H1 (cell line): ENCODE results near the gene TRIM41. TPM values are rescaled to one million over a fixed set of nuclear protein-coding genes. Genes with fewer than 3 reads are reported as not detected.

Source experiments
- CTCF ChIA-PET: fragments of 300-600 bp; sonication (Branson Sonifier 250); formaldehyde crosslinking; loops from one replicate; lab custom pipeline; 2021; ENCODE audit not compliant: partially characterized antibody; lab: Charles Lee
- POLR2A ChIA-PET: fragments of 300-600 bp; sonication (Branson Sonifier 250); formaldehyde crosslinking; loops from one replicate; lab custom pipeline; 2021; ENCODE audit warnings: inconsistent platforms; ENCODE audit not compliant: partially characterized antibody; lab: Charles Lee
- DNase-seq, 2 experiments: peaks; one replicate each; pipeline versions ENCODE4 v3.0.0 to v3.0.0-alpha.2; 2010 to 2022; ENCODE audit warnings: low spot score in 2 of 2, low read depth in 1 of 2, mixed read lengths in 1 of 2
- FAIRE-seq: peaks from 2 replicates; lab custom pipeline; 2011; peaks lifted over from hg19 to GRCh38; lab: Jason Lieb, UNC
- H2AFZ ChIP-seq: 2 replicates; pipeline ENCODE4 v1.8.1; 2012; ENCODE audit warnings: low read length, inconsistent platforms
- H2AK5ac ChIP-seq: 2 replicates; pipeline ENCODE4 v1.6.1; 2013; ENCODE audit warnings: low read depth, low read length
- H2BK120ac ChIP-seq: replicated peaks from 2 replicates; pipeline ENCODE3; 2013; ENCODE audit warnings: low read depth, low read length, inconsistent platforms
- H2BK12ac ChIP-seq: 2 replicates; pipeline ENCODE4 v1.6.1; 2013; ENCODE audit warnings: low read depth, low read length
- H2BK15ac ChIP-seq: 2 replicates; pipeline ENCODE4 v1.6.1; 2013; ENCODE audit warnings: low read length
- H2BK20ac ChIP-seq: 2 replicates; pipeline ENCODE4 v1.6.1; 2013; ENCODE audit warnings: low read length
- H2BK5ac ChIP-seq: 2 replicates; pipeline ENCODE4 v1.6.1; 2013; ENCODE audit warnings: low read depth, low read length
- H3K14ac ChIP-seq: 2 replicates; pipeline ENCODE4 v1.6.1; 2013; ENCODE audit warnings: inconsistent platforms; ENCODE audit not compliant: insufficient read length
- H3K18ac ChIP-seq: 2 replicates; pipeline ENCODE4 v1.6.1; 2013; ENCODE audit warnings: low read length; ENCODE audit errors: extremely low read depth
- H3K23ac ChIP-seq: 2 replicates; pipeline ENCODE4 v1.6.1; 2013; ENCODE audit warnings: inconsistent platforms; ENCODE audit not compliant: insufficient read length
- H3K23me2 ChIP-seq: 2 replicates; pipeline ENCODE4 v1.6.1; 2013; ENCODE audit warnings: low read depth, low read length
- H3K27ac ChIP-seq: 2 replicates; pipeline ENCODE4 v1.6.1; 2011; ENCODE audit warnings: low read depth, low read length, inconsistent platforms
- H3K27me3 ChIP-seq, 4 experiments: replicated peaks in 1 of 4; 1 replicate in 1 of 4; 2 replicates in 3 of 4; pipeline versions ENCODE4 v1.6.1 to v1.8.1; 2011 to 2013; ENCODE audit warnings: low read length in 3 of 4, mild to moderate bottlenecking in 3 of 4, inconsistent platforms in 2 of 4, mixed read lengths in 2 of 4, moderate library complexity in 1 of 4; ENCODE audit not compliant: control insufficient read depth in 3 of 4, insufficient read depth in 3 of 4; ENCODE audit errors: extremely low read depth in 1 of 4
- H3K36me3 ChIP-seq, 4 experiments: 2 replicates each; pipeline versions ENCODE4 v1.6.1 to v1.8.1; 2011 to 2013; ENCODE audit warnings: mild to moderate bottlenecking in 4 of 4, low read length in 3 of 4, moderate library complexity in 2 of 4, control low read depth in 1 of 4, inconsistent platforms in 1 of 4; ENCODE audit not compliant: insufficient read depth in 4 of 4, control insufficient read depth in 2 of 4
- H3K4ac ChIP-seq: replicated peaks from 2 replicates; pipeline ENCODE3; 2013; ENCODE audit warnings: low read length, low read depth, mixed read lengths, inconsistent platforms; ENCODE audit not compliant: insufficient read length
- H3K4me1 ChIP-seq, 4 experiments: replicated peaks in 1 of 4; 1 replicate in 1 of 4; 2 replicates in 3 of 4; pipeline versions ENCODE4 v1.6.1 to v1.8.1; 2011 to 2013; ENCODE audit warnings: low read length in 3 of 4, inconsistent platforms in 2 of 4, mixed read lengths in 1 of 4; ENCODE audit not compliant: insufficient read depth in 4 of 4, control insufficient read depth in 3 of 4
- H3K4me2 ChIP-seq, 2 experiments: 2 replicates each; pipeline versions ENCODE4 v1.6.1 to v1.8.1; 2011 to 2013; ENCODE audit warnings: low read depth in 2 of 2, low read length in 2 of 2, control low read depth in 1 of 2, inconsistent platforms in 1 of 2, mild to moderate bottlenecking in 1 of 2; ENCODE audit not compliant: insufficient read depth in 1 of 2
- H3K4me3 ChIP-seq, 4 experiments: fragments of 200-600, 300-600 bp in 1 of 4; sonication (generic), shearing (Covaris generic), sonication (Bioruptor Twin) in 1 of 4; 2 replicates each; pipeline versions ENCODE4 v1.5.1 to v1.8.1; 2011 to 2016; ENCODE audit warnings: low read length in 4 of 4, low read depth in 3 of 4, control low read depth in 2 of 4, inconsistent platforms in 2 of 4, mild to moderate bottlenecking in 2 of 4, mixed read lengths in 1 of 4, moderate library complexity in 1 of 4; ENCODE audit not compliant: insufficient read depth in 2 of 4; ENCODE audit errors: extremely low read depth in 1 of 4
- H3K56ac ChIP-seq: replicated peaks from 2 replicates; pipeline ENCODE3; 2013; ENCODE audit warnings: low read depth, mild to moderate bottlenecking, mixed read lengths, low read length, inconsistent platforms; ENCODE audit not compliant: insufficient read length
- H3K79me1 ChIP-seq: 2 replicates; pipeline ENCODE4 v1.6.1; 2013; ENCODE audit warnings: low read depth, low read length, control low read depth
- H3K79me2 ChIP-seq, 2 experiments: 2 replicates each; pipeline versions ENCODE4 v1.6.1 to v1.8.1; 2012 to 2013; ENCODE audit warnings: low read length in 2 of 2, mild to moderate bottlenecking in 2 of 2, inconsistent platforms in 1 of 2; ENCODE audit not compliant: insufficient read depth in 2 of 2, control insufficient read depth in 1 of 2
- H3K9ac ChIP-seq, 4 experiments: replicated peaks in 1 of 4; 1 replicate in 1 of 4; 2 replicates in 3 of 4; pipeline versions ENCODE4 v1.6.1 to v1.8.1; 2011 to 2013; ENCODE audit warnings: low read depth in 3 of 4, low read length in 3 of 4, control low read depth in 2 of 4, mild to moderate bottlenecking in 2 of 4, moderate library complexity in 2 of 4, inconsistent platforms in 1 of 4; ENCODE audit errors: extremely low read depth in 1 of 4
- H3K9me3 ChIP-seq, 2 experiments: 2 replicates each; pipeline versions ENCODE4 v1.6.1 to v1.8.1; 2012 to 2013; ENCODE audit warnings: mild to moderate bottlenecking in 2 of 2, moderate library complexity in 2 of 2, control low read depth in 1 of 2, inconsistent platforms in 1 of 2, low read depth in 1 of 2, low read length in 1 of 2, mixed read lengths in 1 of 2; ENCODE audit not compliant: insufficient read depth in 2 of 2
- H4K20me1 ChIP-seq, 2 experiments: replicated peaks in 1 of 2; 2 replicates each; pipeline versions ENCODE3 to v1.8.1; 2011 to 2013; ENCODE audit warnings: inconsistent platforms in 2 of 2, low read length in 2 of 2, mild to moderate bottlenecking in 1 of 2; ENCODE audit not compliant: insufficient read depth in 2 of 2, control insufficient read depth in 1 of 2
- H4K5ac ChIP-seq: 2 replicates; pipeline ENCODE4 v1.6.1; 2013; ENCODE audit warnings: low read length, low read depth, mixed read lengths, inconsistent platforms; ENCODE audit not compliant: insufficient read length
- H4K8ac ChIP-seq: 2 replicates; pipeline ENCODE4 v1.8.0; 2013; ENCODE audit warnings: mild to moderate bottlenecking, moderate library complexity, low read length, inconsistent platforms; ENCODE audit not compliant: insufficient read depth; ENCODE audit errors: extremely low read depth
- H4K91ac ChIP-seq: replicated peaks from 2 replicates; pipeline ENCODE3; 2013; ENCODE audit warnings: low read length, mixed read lengths, inconsistent platforms; ENCODE audit not compliant: insufficient read length
- CEBPB ChIP-seq: IDR thresholded peaks from 2 replicates; pipeline ENCODE4 v1.6.1; 2012; ENCODE audit warnings: low read depth, low read length
- EP300 ChIP-seq, 2 experiments: IDR thresholded peaks; 1 replicate in 1 of 2; 2 replicates in 1 of 2; pipeline ENCODE4 v1.6.1; 2011 to 2012; ENCODE audit warnings: low read depth in 2 of 2, low read length in 2 of 2, mild to moderate bottlenecking in 2 of 2, borderline replicate concordance in 1 of 2, inconsistent platforms in 1 of 2, moderate library complexity in 1 of 2
- HDAC6 ChIP-seq: IDR thresholded peaks from one replicate; pipeline ENCODE4 v1.7.1; 2012; ENCODE audit warnings: low read depth, mild to moderate bottlenecking, inconsistent platforms, low read length, moderate library complexity
- MAX ChIP-seq: IDR thresholded peaks from 2 replicates; pipeline ENCODE4 v1.6.1; 2012; ENCODE audit warnings: inconsistent platforms
- NRF1 ChIP-seq: IDR thresholded peaks from 2 replicates; pipeline ENCODE4 v1.6.1; 2011; ENCODE audit warnings: mild to moderate bottlenecking, low read depth, low read length, improper control_type of control experiment
- POU5F1 ChIP-seq: IDR thresholded peaks from 2 replicates; pipeline ENCODE4 v1.6.1; 2011; ENCODE audit warnings: low read depth, mild to moderate bottlenecking, low read length, moderate library complexity
- SIX5 ChIP-seq: IDR thresholded peaks from 2 replicates; pipeline ENCODE4 v1.6.1; 2011; ENCODE audit warnings: mild to moderate bottlenecking, low read depth, low read length
- WGBS, 2 experiments: shearing (Covaris generic) in 1 of 2; methylation state at CpG; one replicate each; pipeline versions ENCODE4 v1.1.6 to v1.1.7; 2013 to 2015; ENCODE audit warnings: low lambda C conversion rate in 2 of 2, mixed read lengths in 2 of 2, inconsistent platforms in 1 of 2, low coverage in 1 of 2, missing lambda C conversion rate in 1 of 2; ENCODE audit not compliant: insufficient replicate concordance in 2 of 2, insufficient coverage in 1 of 2, insufficient read length in 1 of 2; ENCODE audit errors: extremely low coverage in 1 of 2, missing lambda C conversion rate in 1 of 2; 5-methylcytosine and 5-hydroxymethylcytosine counted together
- long read RNA-seq, 2 experiments: library from RNA in 1 of 2; library from capped mRNA in 1 of 2; stranded (forward); transcript quantifications; one replicate each; pipeline ENCODE4 v2.0.0, GENCODE V29; 2021; ENCODE audit warnings: inconsistent platforms in 1 of 2
- polyA minus RNA-seq, 3 experiments: library from RNA; depleted of rRNA, polyadenylated mRNA; stranded (reverse); fragments of >200 nt; gene quantifications; 1 replicate in 2 of 3; 2 replicates in 1 of 3; pipeline ENCODE4 v1.2.3, GENCODE V29; 2011
- polyA plus RNA-seq, 7 experiments: library from polyadenylated mRNA; depleted of rRNA in 3 of 7; stranded (reverse) in 5 of 7; unstranded in 2 of 7; fragments of >200 nt in 5 of 7; fragments of 200-250 nt in 2 of 7; gene quantifications; 1 replicate in 5 of 7; 2 replicates in 1 of 7; 4 replicates in 1 of 7; pipeline versions ENCODE4 v1.2.1 to v1.2.3, GENCODE V29; 2011 to 2013; ENCODE audit warnings: missing spikeins in 2 of 7, mixed read lengths in 2 of 7
- total RNA-seq: library from RNA; stranded (reverse); fragmentation: NEBNext Ultra II Directional; extraction: Animal tissue kit (Norgen Biotek cat#: 25700); gene quantifications from 2 replicates; pipeline ENCODE4 v1.2.1, GENCODE V29; 2021

TRIM41 gene
- total RNA-seq (21.2 and 21.6 TPM in 2 replicates), polyA plus RNA-seq (2011; rRNA removed) (12.9 and 18.0 TPM in 2 replicates), polyA minus RNA-seq (2011; rRNA and poly(A)+ RNA removed) (4.7 and 7.7 TPM in 2 replicates)
- polyA plus RNA-seq (2011; cell fraction: cytosol; rRNA removed): 19.8 TPM
- 79.7 TPM for polyA plus RNA-seq (2011; cell fraction: nucleus; rRNA removed)
- polyA plus RNA-seq (2012, experiment 1 of 2): 19.4 to 26.5 TPM (median 23.3 TPM) in 4 replicates
- polyA plus RNA-seq (2012, experiment 2 of 2): 10.8 TPM
- polyA plus RNA-seq (2013, experiment 1 of 2): 15.0 TPM
- 13.5 TPM for polyA plus RNA-seq (2013, experiment 2 of 2)
- 6.7 TPM for polyA minus RNA-seq (2011; cell fraction: cytosol; rRNA and poly(A)+ RNA removed)
- 19.8 TPM for polyA minus RNA-seq (2011; cell fraction: nucleus; rRNA and poly(A)+ RNA removed)
- long read RNA-seq, experiment 1, partial matches to known transcripts: 1 of 11 reads
- long read RNA-seq, experiment 1, other reads (novel, unspliced or antisense): 10 of 11 reads
- long read RNA-seq, experiment 2, partial matches to known transcripts: 4 of 6 reads
- long read RNA-seq, experiment 2, other reads (novel, unspliced or antisense): 2 of 6 reads

GRCh38 chr5:181223058-181223728 lies at the start of gene TRIM41:
Gene TRIM41 (plus strand): TSS chr5:181223281. CDS start chr5:181224000, 719 bp downstream.
- DNase-seq (peak; percentile 97), FAIRE-seq (no peak)
- H2BK12ac ChIP-seq: peak within 1 kb of the TSS; percentile 63; the same call in 1 of the 2 replicates
- H4K5ac ChIP-seq: peak within 1 kb of the TSS; percentile 66
- H3K56ac ChIP-seq: peak within 1 kb of the TSS; percentile 90
- H3K27ac ChIP-seq: peak within 1 kb of the TSS; percentile 78
- ChIA-PET POLR2A (interaction anchor here (1.0 to 32.8 kb wide), 8 partner anchors 17 to 58 kb away, joined by 3 to 1334 read pairs (median 7); partner anchors contain the start of genes RACK1 and TRIM52), CTCF (interaction anchor here (0.6 to 1.7 kb wide), 5 partner anchors 20 to 61 kb away, joined by 3 to 5 read pairs (median 3); no protein-coding TSS in a partner anchor)
- H3K36me3 ChIP-seq: peaks cover 0 to 8% (median 0%) of the 10 kb centered on the region in 4 experiments; a peak in 3 of 8 replicates
- peaks cover 0 to 20% of the 10 kb centered on the region in 2 experiments; a peak in 2 of 4 replicates for H3K79me2 ChIP-seq
- H3K9ac ChIP-seq: peak within 1 kb of the TSS in 3 of 4 experiments; percentile 65 to 84 (median 69); a peak in 6 of 7 replicates
- peaks cover 7% of the 10 kb centered on the region; the same call in 1 of the 2 replicates for H3K79me1 ChIP-seq
- H4K8ac ChIP-seq: peak within 1 kb of the TSS; percentile 97; the same call in 1 of the 2 replicates
- H3K18ac ChIP-seq: peak within 1 kb of the TSS; percentile 88
- no peak within 1 kb of the TSS for H2BK20ac ChIP-seq
- no peaks in the 10 kb centered on the region for H4K20me1 ChIP-seq
- peak within 1 kb of the TSS; percentile 86 to 96 for H3K4me2 ChIP-seq
- peak within 1 kb of the TSS; percentile 63 for H3K4ac ChIP-seq
- H3K4me3 ChIP-seq: peak within 1 kb of the TSS; percentile 83 to 98 (median 95)
- no peak within 1 kb of the TSS for H2BK120ac ChIP-seq
- H3K9me3 ChIP-seq: no peaks in the 10 kb centered on the region
- peak within 1 kb of the TSS; percentile 88; the same call in 1 of the 2 replicates for H2BK15ac ChIP-seq
- H3K27me3 ChIP-seq: no peaks in the 10 kb centered on the region
- H3K23me2 ChIP-seq: peaks cover 16% of the 10 kb centered on the region
- H2BK5ac ChIP-seq: peak within 1 kb of the TSS; percentile 97
- peak within 1 kb of the TSS; percentile 65; the same call in 1 of the 2 replicates for H2AFZ ChIP-seq
- no peak within 1 kb of the TSS for H3K14ac ChIP-seq
- WGBS, 2 experiments: 2% methylated on average over 53 of the region's 59 CpGs; no CpG with 5 or more reads in 1 of the 2 experiments
- H3K4me1 ChIP-seq: peaks cover 0 to 8% (median 4%) of the 10 kb centered on the region in 4 experiments; a peak in 4 of 7 replicates
- no peak within 1 kb of the TSS for H3K23ac ChIP-seq
- peak within 1 kb of the TSS; percentile 70; the same call in 1 of the 2 replicates for H2AK5ac ChIP-seq
- peak within 1 kb of the TSS; percentile 89 for H4K91ac ChIP-seq
- TF ChIP-seq NRF1 (no peak), SIX5 (no peak), POU5F1 (no peak), HDAC6 (no peak), EP300 (IDR thresholded peaks at IDR 0.05; ENCODE audit: borderline replicate concordance in 1 of 2, low read depth in 2 of 2, low read length in 2 of 2) (no peak), CEBPB (no peak), MAX (peak; percentile 40; the same call in 1 of the 2 replicates)
